Measurements from ENCODE around the gene AVPR2. TPM values are rescaled to one million over a fixed set of nuclear protein-coding genes. Genes with fewer than 3 reads are reported as not detected.

AVPR2 gene
- total RNA-seq, 6 experiments from 2014 or later = not detected

GRCh38 chrX:153881281-153881680 lies 23.2 kb upstream of the AVPR2 start:
- TF ChIP-seq, protein P1, sequence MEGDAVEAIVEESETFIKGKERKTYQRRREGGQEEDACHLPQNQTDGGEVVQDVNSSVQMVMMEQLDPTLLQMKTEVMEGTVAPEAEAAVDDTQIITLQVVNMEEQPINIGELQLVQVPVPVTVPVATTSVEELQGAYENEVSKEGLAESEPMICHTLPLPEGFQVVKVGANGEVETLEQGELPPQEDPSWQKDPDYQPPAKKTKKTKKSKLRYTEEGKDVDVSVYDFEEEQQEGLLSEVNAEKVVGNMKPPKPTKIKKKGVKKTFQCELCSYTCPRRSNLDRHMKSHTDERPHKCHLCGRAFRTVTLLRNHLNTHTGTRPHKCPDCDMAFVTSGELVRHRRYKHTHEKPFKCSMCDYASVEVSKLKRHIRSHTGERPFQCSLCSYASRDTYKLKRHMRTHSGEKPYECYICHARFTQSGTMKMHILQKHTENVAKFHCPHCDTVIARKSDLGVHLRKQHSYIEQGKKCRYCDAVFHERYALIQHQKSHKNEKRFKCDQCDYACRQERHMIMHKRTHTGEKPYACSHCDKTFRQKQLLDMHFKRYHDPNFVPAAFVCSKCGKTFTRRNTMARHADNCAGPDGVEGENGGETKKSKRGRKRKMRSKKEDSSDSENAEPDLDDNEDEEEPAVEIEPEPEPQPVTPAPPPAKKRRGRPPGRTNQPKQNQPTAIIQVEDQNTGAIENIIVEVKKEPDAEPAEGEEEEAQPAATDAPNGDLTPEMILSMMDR (IDR thresholded peaks at IDR 0.05) = no peak
- H3K27me3 Mint-ChIP-seq (ENCODE audit: insufficient read depth) = peaks cover 17% of the 10 kb centered on the region
- H3K36me3 Mint-ChIP-seq (ENCODE audit: low read depth) = no peaks in the 10 kb centered on the region
- H3K4me1 Mint-ChIP-seq (ENCODE audit: low read depth) = peaks cover 6% of the 10 kb centered on the region
- H3K4me3 Mint-ChIP-seq = no peak overlapping the region
- no peaks in the 10 kb centered on the region for H3K9me3 Mint-ChIP-seq
- DNase-seq = no peak
- H3K27ac Mint-ChIP-seq = no peak overlapping the region

- H3K36me3 Mint-ChIP-seq (ENCODE audit: low read depth) = no peaks in the 10 kb centered on the region
- H3K9me3 Mint-ChIP-seq = no peaks in the 10 kb centered on the region
- H3K4me1 Mint-ChIP-seq (ENCODE audit: low read depth) = peaks cover 7% of the 10 kb centered on the region
- peak overlapping the region; percentile 43; the same call in 1 of the 2 replicates for H3K4me3 Mint-ChIP-seq
- TF ChIP-seq, protein P1 (IDR thresholded peaks at IDR 0.05) = no peak
- H3K27ac Mint-ChIP-seq = peak overlapping the region; percentile 5; the same call in 1 of the 2 replicates
- H3K27me3 Mint-ChIP-seq (ENCODE audit: insufficient read depth) = peaks cover 18% of the 10 kb centered on the region
- DNase-seq = peak; percentile 17
Observed at GRCh38 chrX:153882086-153882498, 22.4 kb upstream of the AVPR2 start.

GRCh38 chrX:153882557-153882956 lies 21.9 kb upstream of the AVPR2 start:
- Mint-ChIP-seq H3K4me3 (0 out of 2 replicates have a peak overlapping the region, but pooled peaks have one; percentile 43), H3K27me3 (ENCODE audit: insufficient read depth) (peaks cover 15% of the 10 kb centered on the region), H3K9me3 (no peaks in the 10 kb centered on the region), H3K4me1 (ENCODE audit: low read depth) (peaks cover 12% of the 10 kb centered on the region), H3K27ac (peak overlapping the region; percentile 5; the same call in 1 of the 2 replicates), H3K36me3 (ENCODE audit: low read depth) (no peaks in the 10 kb centered on the region)
- TF ChIP-seq, protein P1 (IDR thresholded peaks at IDR 0.05) = no peak
- DNase-seq = no peak

DNA sequence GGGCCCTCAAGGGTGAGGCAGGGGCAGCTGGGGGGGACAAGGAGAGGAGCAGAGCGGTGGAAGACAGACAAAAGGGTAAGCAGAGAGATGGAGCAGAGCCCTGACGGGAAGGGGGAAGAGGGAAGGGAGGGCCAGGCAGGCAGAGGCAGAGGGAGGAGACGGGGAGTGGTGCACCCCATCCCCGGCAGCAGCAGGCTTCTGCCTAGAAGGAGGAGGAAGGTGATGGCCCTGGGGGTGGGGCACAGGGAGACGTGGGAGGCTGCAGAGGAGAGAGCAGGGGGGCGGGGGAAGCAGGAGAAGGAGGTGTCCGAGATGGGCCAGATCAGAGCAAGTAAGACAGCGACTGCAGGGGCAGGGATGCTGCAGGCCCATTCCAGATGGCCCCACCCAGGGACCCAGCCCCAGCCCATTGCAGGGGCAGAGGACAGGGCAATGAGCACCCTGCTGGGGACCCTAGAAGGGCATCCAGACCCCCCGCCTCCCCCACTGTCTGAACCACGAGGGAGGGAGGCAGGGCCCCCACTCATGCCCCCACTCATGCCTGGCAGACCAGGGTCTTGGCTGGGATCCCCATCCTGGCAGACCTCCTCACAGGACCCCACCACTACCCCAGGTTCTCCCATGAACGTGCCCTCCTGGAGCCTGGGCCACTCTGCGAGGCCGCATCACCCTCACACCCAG lies 21.2 kb upstream of the AVPR2 start:
- TF ChIP-seq, protein P1 (IDR thresholded peaks at IDR 0.05) = no peak
- Mint-ChIP-seq H3K27me3 (ENCODE audit: insufficient read depth) (peaks cover 15% of the 10 kb centered on the region), H3K4me1 (ENCODE audit: low read depth) (peaks cover 14% of the 10 kb centered on the region), H3K9me3 (no peaks in the 10 kb centered on the region), H3K36me3 (ENCODE audit: low read depth) (no peaks in the 10 kb centered on the region), H3K4me3 (no peak overlapping the region), H3K27ac (no peak overlapping the region)
- DNase-seq = no peak

GRCh38 chrX:153884136-153884535 lies 20.3 kb upstream of the AVPR2 start:
- no peaks in the 10 kb centered on the region for H3K36me3 Mint-ChIP-seq (ENCODE audit: low read depth)
- H3K27me3 Mint-ChIP-seq (ENCODE audit: insufficient read depth) = peaks cover 15% of the 10 kb centered on the region
- DNase-seq = no peak
- TF ChIP-seq, protein P1 (IDR thresholded peaks at IDR 0.05) = no peak
- H3K4me3 Mint-ChIP-seq = peak overlapping the region; percentile 30; the same call in 1 of the 2 replicates
- no peak overlapping the region for H3K27ac Mint-ChIP-seq
- no peaks in the 10 kb centered on the region for H3K9me3 Mint-ChIP-seq
- peaks cover 14% of the 10 kb centered on the region for H3K4me1 Mint-ChIP-seq (ENCODE audit: low read depth)

Data from HFFc6 (cell line).